Islet of Langerhans (tissue), 1 donor: ENCODE results near the gene EOGT.

ENCODE experiments used
- FAIRE-seq: peaks from one replicate; lab custom pipeline; 2011; peaks lifted over from hg19 to GRCh38; lab: Jason Lieb, UNC

Gene EOGT

DNA sequence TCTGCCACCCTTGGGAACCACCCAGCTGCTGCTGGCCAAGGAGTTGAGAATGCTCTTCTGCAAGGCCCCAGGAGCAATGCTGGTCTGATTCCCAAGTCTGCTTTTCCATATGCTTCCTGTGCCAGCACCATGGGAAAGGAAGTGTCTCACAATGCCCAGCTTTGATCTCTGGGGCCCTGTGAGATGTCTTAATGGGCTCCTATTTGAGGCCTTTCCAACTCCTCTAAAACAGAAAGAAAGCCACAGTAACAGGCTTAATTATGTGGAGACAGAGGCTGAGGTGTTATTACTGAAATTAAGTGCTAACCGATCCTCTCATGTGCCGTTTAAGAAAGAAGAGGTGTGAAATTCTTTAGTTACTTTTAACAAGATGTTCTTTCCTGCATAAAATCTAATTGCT, 4.5 kb downstream of the EOGT start:
- FAIRE-seq = no peak

DNA sequence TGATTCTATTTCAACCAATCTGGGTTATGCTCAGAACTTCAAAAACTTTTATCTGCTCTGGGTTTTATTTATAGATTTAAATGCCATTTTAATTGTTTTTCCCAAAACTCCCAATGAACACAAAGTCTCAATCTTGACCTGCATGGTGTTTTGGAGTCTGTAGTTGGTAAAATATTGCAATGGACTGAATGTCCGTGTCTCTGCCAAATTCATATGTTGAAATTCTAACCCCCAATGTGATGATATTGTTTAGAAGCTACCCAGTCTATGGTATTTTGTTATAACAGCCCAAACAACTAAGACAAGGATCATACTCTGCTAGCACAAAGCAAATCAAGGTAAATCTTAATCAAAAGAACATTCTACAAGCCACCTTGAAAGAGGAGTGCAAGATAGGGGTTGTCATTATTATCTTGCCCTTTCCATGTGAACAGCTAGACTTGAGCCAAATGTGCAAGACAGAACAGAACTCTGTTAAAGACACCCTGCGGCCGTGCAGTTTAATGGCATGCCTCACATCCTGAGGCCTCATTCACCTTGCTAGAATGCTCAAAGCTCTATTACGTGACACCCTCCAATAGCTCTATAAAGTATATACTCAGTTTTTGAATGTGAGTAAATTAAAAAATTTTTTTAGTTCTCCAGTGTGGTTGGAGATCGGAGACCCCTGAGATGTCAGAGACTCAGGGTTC, 7.5 kb downstream of the EOGT start:
- FAIRE-seq = no peak

DNA sequence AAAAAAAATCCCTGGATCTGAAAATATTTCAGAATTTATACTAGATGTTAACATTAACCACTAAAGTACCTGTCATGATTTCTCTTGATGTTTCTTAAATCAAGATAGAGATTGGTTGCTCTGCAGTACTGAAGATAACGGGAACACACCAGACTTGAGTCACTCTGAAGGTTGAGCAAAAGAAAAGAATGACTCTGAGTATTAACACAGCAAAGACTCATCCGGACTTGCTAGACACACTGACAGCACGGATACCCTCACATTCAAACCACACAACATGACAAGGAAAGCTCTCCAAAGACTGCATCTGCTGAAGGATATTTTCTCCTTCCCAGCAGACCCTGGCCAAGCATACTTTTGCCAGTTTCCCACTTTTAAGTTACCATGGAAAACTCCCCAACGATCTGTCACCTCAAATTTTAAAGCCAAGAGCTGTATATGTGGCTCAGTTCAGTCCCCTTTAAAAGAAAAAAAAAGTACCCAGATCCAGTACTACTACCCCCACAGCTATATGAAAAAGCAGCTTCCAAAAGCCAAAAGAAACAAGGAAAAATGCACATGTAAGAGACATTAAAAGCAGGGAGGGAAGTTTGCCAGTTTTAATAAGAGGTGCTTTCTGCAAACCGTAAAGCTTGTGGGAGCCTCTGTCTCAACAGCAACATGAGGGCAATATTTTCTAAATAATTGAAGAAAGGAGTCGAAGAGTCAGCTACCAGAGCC, 8.3 kb downstream of the EOGT start:
- no peak for FAIRE-seq

DNA sequence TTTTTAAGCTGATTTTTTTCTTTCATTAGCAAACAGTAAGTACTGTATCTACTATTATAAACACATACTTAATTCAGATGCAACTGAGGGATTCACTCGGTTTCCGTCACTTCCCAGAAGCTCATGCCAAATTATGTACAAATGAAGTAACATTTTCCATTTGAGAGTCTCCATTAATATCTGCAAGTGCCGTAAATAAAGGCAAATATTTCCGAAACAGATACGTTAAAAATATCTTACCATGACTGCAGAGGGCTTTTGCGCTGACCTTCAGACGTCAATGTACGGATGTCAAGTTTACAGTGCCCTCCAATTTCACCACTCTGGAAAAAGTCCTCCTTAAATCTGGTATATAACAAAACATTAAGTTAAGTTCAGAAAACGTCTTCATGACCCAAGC, 9.3 kb downstream of the EOGT start:
- FAIRE-seq = no peak

DNA sequence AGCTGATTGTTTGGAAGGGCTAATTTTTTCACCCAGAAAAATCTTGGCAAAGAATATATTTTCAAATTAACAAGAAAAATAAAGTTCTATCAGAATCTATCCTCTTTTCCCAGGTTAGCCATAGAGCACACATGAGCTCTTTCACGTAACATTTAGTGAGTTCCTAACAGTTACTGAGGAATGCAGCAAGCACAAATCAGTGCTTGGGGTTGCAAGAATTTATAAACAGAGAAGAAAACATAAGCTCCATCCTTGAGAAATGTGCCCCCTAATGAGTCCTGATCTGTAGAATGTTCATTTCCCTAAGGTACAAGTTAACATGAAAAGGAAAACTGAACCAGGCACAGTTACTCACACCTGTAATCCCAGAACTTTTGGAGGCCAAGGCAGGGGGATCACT, 13.9 kb downstream of the EOGT start:
- no peak for FAIRE-seq

DNA sequence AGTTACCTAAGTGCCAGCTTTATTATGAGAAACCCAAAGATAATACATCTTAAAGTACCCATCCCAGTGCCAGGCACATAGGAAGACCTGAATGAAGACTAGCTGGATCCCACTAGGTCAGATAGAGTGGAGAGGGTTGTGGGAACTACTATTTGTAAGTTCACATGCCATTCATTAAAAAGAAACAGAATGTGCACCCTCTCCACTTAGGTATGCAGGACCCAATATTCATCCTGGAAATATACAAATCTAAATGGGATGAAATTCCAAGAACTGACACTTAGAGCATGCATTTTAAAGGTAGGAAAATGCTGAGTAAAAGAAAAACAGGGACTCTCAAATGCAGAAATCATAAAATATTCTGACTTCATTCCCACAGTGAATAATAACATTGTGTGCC, 14.3 kb downstream of the EOGT start:
- no peak for FAIRE-seq

DNA sequence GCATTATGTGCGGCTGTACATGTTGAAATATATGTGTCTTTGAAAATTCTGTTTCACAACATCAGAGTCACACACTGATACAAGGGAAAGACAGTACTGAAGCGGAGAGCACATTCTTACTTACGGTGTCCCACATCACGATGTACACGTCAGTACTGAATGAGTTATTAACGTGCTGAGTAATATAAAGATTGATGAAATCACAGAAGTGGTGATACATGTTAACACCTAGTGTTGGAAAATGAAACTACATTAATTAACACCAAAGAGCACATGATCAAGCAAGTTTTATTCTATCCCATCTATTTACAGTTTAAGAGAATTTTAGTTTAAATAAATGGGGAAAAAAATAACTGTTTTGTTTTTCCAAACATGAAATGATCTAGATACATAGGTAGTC, 15.6 kb downstream of the EOGT start:
- FAIRE-seq = no peak

DNA sequence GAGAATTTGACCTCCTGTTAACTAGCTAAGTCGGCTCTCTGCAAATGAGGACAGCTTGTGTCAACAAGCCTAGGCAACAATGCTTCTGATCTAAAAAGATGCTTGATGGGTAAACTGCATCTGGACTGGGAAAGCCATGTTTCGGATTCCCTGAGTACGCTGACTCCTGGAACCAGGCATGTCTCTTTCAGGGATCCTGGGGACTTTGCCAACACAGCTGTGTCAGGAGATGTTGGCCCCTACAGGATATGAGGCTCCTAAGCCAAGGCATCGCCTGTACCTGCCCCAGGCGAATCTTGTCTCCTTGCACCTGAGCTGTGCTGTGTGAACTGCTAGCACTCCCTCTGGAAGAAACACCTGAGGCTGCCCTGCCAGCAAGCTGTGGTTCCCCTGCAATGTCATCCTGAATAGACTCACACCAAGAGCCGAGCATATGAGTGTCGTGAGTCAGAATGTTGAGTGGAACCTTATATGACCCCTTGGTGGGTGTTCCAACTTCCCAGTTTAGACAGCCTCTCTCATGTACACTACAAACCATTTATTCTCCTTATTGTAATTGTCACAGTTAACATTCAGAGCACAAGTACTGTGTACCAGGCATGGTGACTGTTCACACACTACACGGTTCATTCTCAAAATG, 17.0 kb downstream of the EOGT start:
- FAIRE-seq = no peak

DNA sequence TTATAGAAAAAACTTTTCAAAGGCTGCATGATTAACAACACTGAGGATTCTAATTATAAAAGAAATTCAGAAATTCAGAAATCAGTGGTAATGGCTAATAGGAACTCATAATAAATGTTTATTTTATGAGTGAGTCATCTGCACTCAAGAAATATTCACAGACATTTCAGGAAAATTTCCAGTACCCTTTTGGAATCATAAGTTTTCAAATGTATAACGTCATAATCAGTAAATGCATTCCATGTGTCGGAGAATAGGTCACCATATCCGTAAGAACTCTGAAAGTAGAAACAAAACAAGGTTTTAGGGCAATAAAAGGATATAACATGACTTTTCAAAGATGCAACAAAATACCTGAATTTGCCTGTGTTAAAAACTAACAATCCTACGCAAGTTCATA, 24.7 kb downstream of the EOGT start:
- no peak for FAIRE-seq

DNA sequence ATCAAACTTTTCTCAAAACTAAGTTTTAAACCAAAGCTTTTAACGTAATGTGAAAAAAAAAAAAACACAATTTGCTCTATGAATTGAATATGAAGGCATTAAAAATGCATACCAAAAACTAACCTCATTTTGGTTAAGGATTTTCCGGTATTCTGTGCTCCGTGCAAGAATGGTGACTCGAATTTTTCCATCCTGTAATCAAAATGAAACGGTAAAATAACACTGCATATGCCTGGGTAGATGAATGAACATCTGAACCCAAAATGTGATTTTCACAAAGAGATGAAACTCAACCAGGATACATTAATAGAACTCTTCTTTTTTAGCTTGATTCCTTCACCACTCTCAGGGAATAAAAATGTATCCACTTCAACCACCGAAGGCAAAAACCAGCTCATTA, 26.2 kb downstream of the EOGT start:
- no peak for FAIRE-seq

DNA sequence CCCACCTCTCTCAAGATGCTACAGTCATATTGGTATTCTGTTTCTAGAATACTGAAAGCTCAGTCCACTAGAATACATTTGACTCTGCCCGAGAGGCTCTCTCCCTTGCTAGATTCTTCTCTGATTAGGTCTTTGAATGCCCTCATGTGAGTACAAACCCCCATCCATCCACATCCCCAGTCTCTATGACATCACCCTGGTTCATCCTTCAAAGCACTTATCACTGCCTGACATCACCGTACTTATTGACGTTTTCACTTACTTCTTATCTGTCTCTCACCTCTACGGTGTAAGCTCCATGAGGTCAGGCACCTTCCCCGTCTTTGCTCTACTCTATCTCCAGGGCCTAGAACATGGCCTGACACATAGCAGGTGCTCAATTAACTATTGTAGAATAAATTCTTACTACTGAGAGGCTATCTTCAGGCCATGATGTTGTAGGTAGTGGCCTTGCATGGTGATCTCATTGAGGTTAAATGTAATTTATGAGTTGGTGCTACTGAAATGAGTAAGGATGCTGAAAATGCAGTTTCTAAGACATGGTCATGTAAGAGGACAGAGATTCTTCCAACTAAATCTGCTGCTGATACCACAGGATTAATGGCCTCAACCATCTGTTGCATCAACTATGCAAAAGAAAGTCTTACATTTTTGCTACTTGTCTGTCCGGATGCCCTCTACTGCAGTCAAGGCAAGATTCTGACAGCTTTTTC, 26.8 kb downstream of the EOGT start:
- no peak for FAIRE-seq

DNA sequence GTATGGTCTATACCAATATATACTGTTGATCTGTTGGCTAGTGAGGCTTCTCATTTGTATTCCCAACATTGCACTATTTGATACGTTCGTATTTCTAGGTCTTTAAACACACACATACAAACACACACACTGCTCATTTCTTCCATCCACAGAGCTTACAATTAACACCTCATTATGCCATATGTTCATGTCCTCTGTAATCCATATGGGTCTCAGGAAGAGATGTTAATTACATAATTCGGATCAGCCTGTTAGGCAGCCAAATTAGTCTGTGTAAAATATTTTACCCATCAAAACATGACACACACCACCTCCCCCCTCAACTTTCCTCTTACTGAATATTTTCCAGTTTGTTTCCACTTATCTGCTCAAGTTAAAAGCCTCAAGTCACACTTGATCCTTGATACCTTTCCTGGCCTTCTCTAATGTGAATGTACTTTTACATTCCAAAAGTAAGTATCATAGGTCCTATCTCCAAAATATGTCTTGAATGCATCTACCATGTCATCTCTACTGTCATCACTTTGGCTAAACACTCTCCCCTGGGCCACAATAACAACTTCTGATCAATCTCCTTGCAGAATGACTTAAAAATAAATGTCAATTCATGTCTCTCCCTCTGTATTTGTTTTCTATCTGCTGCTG, 28.2 kb downstream of the EOGT start:
- no peak for FAIRE-seq

DNA sequence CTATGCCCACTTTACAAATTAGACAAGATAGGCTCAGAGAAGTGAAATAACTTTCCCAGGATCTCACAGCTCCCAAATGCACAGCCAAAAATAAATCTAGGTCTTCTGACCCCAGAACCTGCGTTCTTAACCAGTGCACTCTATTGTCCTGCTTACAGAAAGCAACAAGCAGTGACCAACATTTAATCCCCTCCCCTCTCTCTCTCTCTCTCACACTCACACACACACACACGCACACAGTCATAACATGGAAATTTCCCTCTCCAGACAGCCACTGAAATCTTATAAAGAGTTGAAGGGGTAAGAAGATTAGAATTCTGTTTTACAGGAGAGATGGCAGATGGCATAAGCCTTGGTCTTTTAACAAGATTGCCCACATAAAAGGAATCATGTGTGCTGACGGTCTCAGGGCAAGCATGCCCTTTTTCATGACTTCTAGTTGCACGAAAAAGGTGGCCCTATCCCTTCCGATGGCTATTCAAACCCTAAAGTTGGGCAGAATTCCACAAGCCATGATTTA, 29.4 kb downstream of the EOGT start:
- FAIRE-seq = no peak

DNA sequence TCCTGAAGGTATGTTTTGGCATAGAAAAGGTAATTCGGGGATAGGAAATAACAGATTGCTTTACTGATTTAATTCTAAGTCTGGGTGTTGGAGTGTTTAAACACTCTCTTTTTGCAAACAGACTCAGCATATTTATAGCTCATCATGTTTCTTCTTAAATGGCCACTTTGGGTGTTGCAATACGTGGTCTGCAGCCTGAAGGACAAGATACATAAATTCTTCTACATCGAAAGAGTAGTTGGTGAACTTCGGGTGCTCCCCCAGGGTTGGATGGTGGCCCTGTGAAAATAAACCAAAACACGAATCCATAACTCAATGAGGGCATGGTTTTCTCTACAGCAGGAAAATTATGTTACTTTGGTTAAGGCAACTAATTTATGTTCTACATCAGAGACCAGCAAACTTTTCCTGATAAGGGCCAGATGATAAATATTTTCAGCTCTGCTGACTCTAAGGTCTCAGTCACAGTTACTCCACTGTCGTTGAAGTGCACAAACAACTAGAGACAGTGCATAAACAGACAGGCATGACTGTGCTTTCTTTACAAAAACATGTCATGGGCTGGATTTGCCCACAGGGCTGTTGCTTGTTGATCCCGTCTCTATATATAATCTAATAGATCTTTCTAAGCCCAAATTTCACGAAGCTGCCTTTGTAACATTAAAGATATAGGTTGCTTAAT, 35.9 kb downstream of the EOGT start:
- no peak for FAIRE-seq

DNA sequence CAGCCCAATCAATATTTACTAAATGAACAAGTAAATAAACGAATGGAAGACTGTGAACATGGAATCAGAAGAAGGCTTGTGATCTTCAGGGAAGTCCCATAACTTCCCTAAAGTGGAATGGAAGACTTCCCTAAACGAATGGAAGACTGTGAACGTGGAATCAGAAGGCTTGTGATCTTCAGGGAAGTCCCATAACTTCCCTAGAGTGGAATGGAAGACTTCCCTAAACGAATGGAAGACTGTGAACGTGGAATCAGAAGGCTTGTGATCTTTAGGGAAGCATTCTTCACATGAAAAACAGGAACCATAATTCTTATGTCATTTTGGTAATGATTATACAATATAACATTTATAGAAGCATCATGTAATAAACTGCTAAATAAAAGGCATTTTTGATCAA, 38.8 kb downstream of the EOGT start:
- FAIRE-seq = no peak

DNA sequence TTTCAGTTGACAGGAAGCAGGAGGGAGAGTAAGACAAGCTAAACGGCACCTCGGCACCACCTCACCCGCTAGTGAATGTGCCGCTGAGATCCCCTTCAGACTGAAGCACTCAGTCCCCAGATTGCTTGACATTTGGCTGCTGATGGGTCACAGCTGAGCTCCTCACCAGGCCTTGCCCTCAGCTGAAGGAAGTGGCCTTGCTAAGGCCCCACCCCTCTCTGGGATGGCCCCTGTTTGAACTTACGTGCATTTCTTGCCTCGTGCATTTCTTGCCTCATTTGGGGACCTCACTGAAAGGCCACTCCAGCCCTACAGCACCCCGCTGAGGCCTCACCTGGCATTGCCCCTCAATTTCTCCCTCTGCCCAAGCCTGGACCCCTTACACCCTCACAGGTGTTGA, 39.8 kb downstream of the EOGT start:
- FAIRE-seq = no peak

DNA sequence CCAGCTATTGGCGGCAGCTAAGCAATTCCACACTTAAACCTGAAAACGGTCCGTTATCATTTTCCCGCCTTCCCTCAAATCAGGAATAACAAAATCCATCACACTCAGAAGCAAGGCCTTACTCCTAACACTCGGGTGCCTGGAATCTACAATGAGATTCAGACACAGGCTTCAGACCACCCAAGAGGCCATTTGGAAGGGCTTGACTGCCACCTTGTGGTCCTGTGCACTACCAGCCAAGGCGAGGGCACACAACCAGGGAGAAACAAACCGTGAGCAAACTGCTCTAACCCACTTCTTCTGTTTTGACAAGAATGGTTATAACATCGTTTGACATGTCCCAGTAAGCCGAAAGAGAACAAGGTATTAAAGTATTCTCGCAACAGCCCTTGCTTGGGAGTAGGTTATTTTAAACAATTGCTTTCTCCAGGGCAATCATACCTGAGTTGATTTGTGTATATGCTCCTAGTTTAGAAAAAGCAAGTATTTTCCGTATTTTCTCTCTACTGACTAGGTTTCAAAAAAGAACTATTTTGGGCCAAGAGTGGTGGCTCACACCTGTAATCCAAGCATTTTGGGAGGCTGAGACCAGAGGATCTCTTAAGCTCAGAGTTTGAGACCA, 41.0 kb downstream of the EOGT start:
- no peak for FAIRE-seq

DNA sequence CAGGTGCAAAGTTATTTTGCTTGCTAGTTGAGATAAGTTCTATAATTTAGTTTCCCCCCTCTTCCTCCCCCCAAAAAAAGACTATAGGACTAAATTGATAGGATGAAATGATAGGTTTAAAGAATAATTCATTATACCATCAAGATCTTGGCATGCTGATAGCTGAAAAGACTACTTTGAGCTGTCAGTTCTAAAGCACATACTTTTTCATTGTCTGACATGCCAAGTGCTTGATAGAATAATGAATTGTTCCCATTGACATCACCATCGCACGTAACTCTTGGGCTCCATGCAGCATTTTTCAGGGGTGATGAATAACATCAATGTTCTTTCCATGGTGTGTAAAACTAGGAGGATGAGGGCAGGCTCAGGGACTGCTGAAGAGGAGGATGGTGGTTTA, 48.8 kb downstream of the EOGT start:
- FAIRE-seq = no peak

DNA sequence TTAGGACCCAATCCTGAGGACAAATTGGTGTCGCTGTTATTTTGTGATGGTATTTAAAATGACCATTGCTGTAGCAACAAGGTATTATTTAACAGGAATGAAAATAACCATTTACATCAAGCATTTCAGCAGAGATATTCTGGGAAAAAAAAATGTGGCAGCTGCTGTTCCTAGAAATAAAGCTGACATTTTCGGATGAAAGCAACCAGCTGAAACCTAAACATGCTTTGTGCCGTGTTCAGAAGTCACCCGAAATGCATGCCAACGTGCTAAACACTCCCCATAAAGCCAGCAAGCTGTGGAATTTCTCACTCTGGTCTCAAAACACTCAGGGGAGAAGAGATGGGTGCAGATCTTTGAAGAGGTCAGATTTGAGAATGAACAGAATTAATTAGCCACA, 49.6 kb downstream of the EOGT start:
- no peak for FAIRE-seq

DNA sequence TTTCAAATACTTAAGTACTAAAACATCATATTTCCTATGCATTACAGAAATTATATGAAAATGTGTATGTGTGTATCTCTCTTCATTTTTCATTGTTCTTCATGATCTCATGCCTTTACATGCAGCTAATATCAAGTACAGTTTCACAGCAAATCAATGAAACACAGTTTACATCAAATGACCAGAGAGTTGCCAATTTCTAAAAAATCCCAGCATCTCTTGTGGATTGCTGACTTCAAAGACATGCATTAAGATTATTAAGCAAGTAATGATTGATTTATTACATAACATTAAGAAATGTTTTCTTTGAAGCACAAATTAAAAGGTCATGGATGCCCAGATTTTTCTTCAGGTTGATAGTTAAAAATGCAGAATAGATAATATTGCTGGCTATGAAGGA, 50.1 kb downstream of the EOGT start:
- no peak for FAIRE-seq

DNA sequence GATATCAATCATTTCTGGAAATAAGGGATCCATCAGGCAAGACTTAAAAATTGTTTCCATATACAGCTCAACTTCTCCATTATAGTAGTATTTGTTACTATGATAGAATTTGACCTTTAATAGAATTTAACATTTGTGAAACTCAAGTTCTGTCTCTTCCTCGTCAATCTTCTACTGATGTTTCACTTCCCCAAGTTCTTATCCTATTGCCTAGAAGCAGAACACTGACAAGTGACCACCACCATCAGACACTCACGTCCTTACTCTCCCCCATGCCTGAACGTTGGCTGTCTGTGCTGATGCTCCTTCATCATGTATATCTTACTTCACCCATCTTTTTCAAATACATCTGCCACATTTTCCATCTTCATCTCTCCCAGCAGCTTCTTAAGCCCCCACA, 54.6 kb downstream of the EOGT start:
- no peak for FAIRE-seq
